HCT116 (cell line): ENCODE measurements around the gene MUSTN1. TPM values are rescaled to one million over a fixed set of nuclear protein-coding genes. Genes with fewer than 3 reads are reported as not detected.

Source experiments
- ATAC-seq: fragments of 200-7000 bp; cut with Tn5 transposase; 2 replicates; pipeline ENCODE4 v1.9.1; 2020; ENCODE audit warnings: mild to moderate bottlenecking, moderate library complexity
- BruUV-seq: library from RNA; stranded (reverse); fragments of 400-500 nt; replicated peaks from 2 replicates; lab custom pipeline; 2021; lab: Mats Ljungman, UMichigan
- CTCF ChIA-PET: fragments of 300-600 bp; sonication (Branson Sonifier 250); formaldehyde crosslinking; loops from one replicate; lab custom pipeline; 2021; ENCODE audit warnings: antibody characterized with exemption; lab: Charles Lee
- POLR2A ChIA-PET: fragments of 300-600, 350-600 bp; sonication (Branson Sonifier 250); formaldehyde crosslinking; loops from one replicate; lab custom pipeline; 2021; ENCODE audit warnings: antibody characterized with exemption; lab: Charles Lee
- RAD21 ChIA-PET, 2 experiments: fragments of 300-600 bp; sonication (Branson Sonifier 250); formaldehyde crosslinking; loops; one replicate each; lab custom pipeline; 2023; ENCODE audit warnings: low total read pairs in 2 of 2; ENCODE audit not compliant: uncharacterized antibody in 2 of 2, unreplicated experiment in 2 of 2, low non-redundant PET in 1 of 2; lab: Charles Lee
- DNase-seq: peaks from one replicate; pipeline ENCODE4 v3.0.0-alpha.2; 2010; ENCODE audit warnings: low read depth, low spot score
- H2AFZ ChIP-seq: fragments of 200-600 bp; shearing (Covaris generic), sonication (generic); 2 replicates; pipeline ENCODE4 v1.6.1; 2017; ENCODE audit warnings: low read depth, mixed run types, mixed read lengths, antibody characterized with exemption, low read length; ENCODE audit not compliant: poor library complexity, severe bottlenecking
- H3K27ac ChIP-seq: 2 replicates; pipeline ENCODE4 v1.5.1; 2012; ENCODE audit warnings: low read depth, low read length
- H3K27me3 ChIP-seq: fragments of 200-600 bp; sonication (generic); 2 replicates; pipeline ENCODE4 v1.6.1; 2016; ENCODE audit warnings: mixed run types, low read length, mixed read lengths; ENCODE audit not compliant: insufficient read depth
- H3K36me3 ChIP-seq, 2 experiments: fragments of 200-500 bp in 1 of 2; fragments of 200-600 bp in 1 of 2; sonication (Bioruptor generic) in 1 of 2; sonication (generic) in 1 of 2; 2 replicates each; pipeline versions ENCODE4 v1.5.1 to v1.6.1; 2014 to 2016; ENCODE audit warnings: low read length in 2 of 2, inconsistent platforms in 1 of 2, mixed read lengths in 1 of 2, mixed run types in 1 of 2; ENCODE audit not compliant: insufficient read depth in 2 of 2, control insufficient read depth in 1 of 2
- H3K4me1 ChIP-seq, 2 experiments: fragments of 200-600 bp in 1 of 2; sonication (generic) in 1 of 2; 2 replicates each; pipeline versions ENCODE4 v1.5.1 to v1.6.1; 2012 to 2017; ENCODE audit warnings: low read length in 2 of 2, inconsistent platforms in 1 of 2, mild to moderate bottlenecking in 1 of 2, mixed read lengths in 1 of 2, mixed run types in 1 of 2, moderate library complexity in 1 of 2; ENCODE audit not compliant: insufficient read depth in 2 of 2, control insufficient read depth in 1 of 2
- H3K4me2 ChIP-seq: fragments of 200-600 bp; sonication (generic); 2 replicates; pipeline ENCODE4 v1.6.1; 2017; ENCODE audit warnings: mixed run types, low read length, mixed read lengths
- H3K4me3 ChIP-seq, 2 experiments: fragments of 200-600 bp in 1 of 2; sonication (generic) in 1 of 2; replicated peaks in 1 of 2; 2 replicates each; pipeline ENCODE4 v1.5.1; 2011 to 2016; ENCODE audit warnings: low read length in 2 of 2, control low read depth in 1 of 2, low read depth in 1 of 2, mild to moderate bottlenecking in 1 of 2, mixed read lengths in 1 of 2, mixed run types in 1 of 2
- H3K79me2 ChIP-seq: fragments of 200-600 bp; sonication (generic); 2 replicates; pipeline ENCODE4 v1.6.1; 2017; ENCODE audit warnings: mild to moderate bottlenecking, mixed run types, low read length, moderate library complexity, mixed read lengths; ENCODE audit not compliant: insufficient read depth
- H3K9ac ChIP-seq: fragments of 200-600 bp; sonication (generic); 2 replicates; pipeline ENCODE4 v1.6.1; 2016; ENCODE audit warnings: low read length, mixed read lengths
- H3K9me2 ChIP-seq: fragments of 200-600 bp; sonication (generic), shearing (Covaris generic); 2 replicates; pipeline ENCODE4 v1.6.1; 2017; ENCODE audit warnings: mixed run types, mild to moderate bottlenecking, moderate library complexity; ENCODE audit not compliant: insufficient read depth
- H3K9me3 ChIP-seq, 2 experiments: fragments of 200-500 bp in 1 of 2; fragments of 200-600 bp in 1 of 2; sonication (Bioruptor generic) in 1 of 2; sonication (generic) in 1 of 2; 2 replicates each; pipeline ENCODE4 v1.6.1; 2014 to 2017; ENCODE audit warnings: low read length in 2 of 2, mixed read lengths in 2 of 2, inconsistent platforms in 1 of 2, low read depth in 1 of 2, mild to moderate bottlenecking in 1 of 2, mixed run types in 1 of 2, moderate library complexity in 1 of 2; ENCODE audit not compliant: control insufficient read depth in 1 of 2, insufficient read depth in 1 of 2
- H4K20me1 ChIP-seq: fragments of 200-600 bp; sonication (generic), shearing (Covaris generic); 2 replicates; pipeline ENCODE4 v1.6.1; 2017; ENCODE audit warnings: mixed run types, mild to moderate bottlenecking, moderate library complexity; ENCODE audit not compliant: insufficient read depth
- CBX3 ChIP-seq: IDR thresholded peaks from 2 replicates; pipeline ENCODE4 v1.6.1; 2012; ENCODE audit warnings: low read depth
- CEBPB ChIP-seq: IDR thresholded peaks from 2 replicates; pipeline ENCODE4 v1.6.1; 2012; ENCODE audit warnings: low read depth
- CTCF ChIP-seq, 3 experiments: fragments of 200-600 bp in 1 of 3; sonication (generic) in 1 of 3; IDR thresholded peaks in 2 of 3; conservative IDR thresholded peaks in 1 of 3; 2 replicates each; pipeline ENCODE4 v1.5.1; 2012 to 2017; ENCODE audit warnings: low read depth in 2 of 3, low read length in 2 of 3, antibody characterized with exemption in 1 of 3, borderline replicate concordance in 1 of 3, control low read depth in 1 of 3, mild to moderate bottlenecking in 1 of 3, mixed read lengths in 1 of 3, mixed run types in 1 of 3, moderate library complexity in 1 of 3; ENCODE audit not compliant: insufficient read depth in 1 of 3
- YY1 ChIP-seq: IDR thresholded peaks from 2 replicates; pipeline ENCODE4 v1.6.1; 2011; ENCODE audit warnings: low read length, low read depth, moderate library complexity, mild to moderate bottlenecking; ENCODE audit not compliant: insufficient replicate concordance; ENCODE audit errors: extremely low read depth
- ZFX ChIP-seq: fragments of 450-650 bp; IDR thresholded peaks from 2 replicates; pipeline ENCODE4 v1.6.1; 2017
- intact Hi-C: fragments of 100-400 bp; cut with micrococcal nuclease; formaldehyde crosslinking; loops from 2 replicates; pipeline ENCODE4 v1.10.0; 2022
- total RNA-seq: library from RNA; stranded (reverse); gene quantifications from one replicate; pipeline ENCODE4 v1.2.1, GENCODE V29; 2021; ENCODE audit not compliant: unreplicated experiment
- TF ChIP-seq, protein P1 (sequence below): IDR thresholded peaks from 2 replicates; pipeline ENCODE4 v1.6.1; 2012

The MUSTN1 gene
- total RNA-seq, 1 experiment from 2014 or later, result 0.44 TPM

DNA sequence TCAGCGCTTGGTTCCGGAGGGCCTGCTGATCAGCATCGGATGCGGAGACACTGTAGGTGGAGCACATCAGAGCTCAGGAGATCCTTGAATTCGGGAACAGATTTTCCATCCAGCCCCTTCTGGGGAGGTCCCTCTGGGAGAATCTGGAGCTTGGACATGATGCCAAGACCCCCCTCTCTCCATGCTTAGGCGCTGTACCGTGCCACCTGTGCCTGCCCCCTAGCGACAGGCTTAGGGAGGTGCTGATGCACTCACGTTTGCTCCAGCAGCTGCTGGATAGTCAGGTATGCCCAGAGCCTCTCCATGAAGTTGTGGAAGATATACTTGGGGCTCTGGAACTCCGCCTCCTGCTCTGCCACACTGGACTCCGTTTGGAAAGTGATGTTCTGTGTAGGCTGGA is 14.1 kb downstream of the MUSTN1 start:
- no peaks in the 10 kb centered on the region for H3K9me2 ChIP-seq
- ChIA-PET RAD21 (no interaction called here), POLR2A (interaction anchor here (0.5 kb wide), 1 partner anchor 275 kb away, joined by 3 read pairs; no protein-coding TSS in a partner anchor), CTCF (interaction anchor here (0.8 to 2.0 kb wide), 5 partner anchors 8 to 41 kb away, joined by 3 to 11 read pairs (median 5); no protein-coding TSS in a partner anchor)
- no peak overlapping the region for H3K4me3 ChIP-seq
- DNase-seq, result peak; percentile 12
- no peaks in the 10 kb centered on the region for H3K27me3 ChIP-seq
- no peak overlapping the region for H3K9ac ChIP-seq
- no peaks in the 10 kb centered on the region for H3K79me2 ChIP-seq
- H3K36me3 ChIP-seq, result no peaks in the 10 kb centered on the region
- ATAC-seq, result peak; percentile 94
- H4K20me1 ChIP-seq, result no peaks in the 10 kb centered on the region
- intact Hi-C loops, result loop anchor here (2.0 kb wide), 1 partner anchor 78 kb away; no protein-coding TSS in a partner anchor
- H2AFZ ChIP-seq, result no peak overlapping the region
- H3K4me1 ChIP-seq, result peaks cover 0 to 6% of the 10 kb centered on the region in 2 experiments; a peak in 1 of 4 replicates
- H3K27ac ChIP-seq, result no peak overlapping the region
- no TSS peak for BruUV-seq
- H3K9me3 ChIP-seq, result no peaks in the 10 kb centered on the region
- no peak overlapping the region for H3K4me2 ChIP-seq
- TF ChIP-seq CEBPB, result no peak
- peak; percentile 46 to 96 (median 90); a peak in 5 of 6 replicates for TF ChIP-seq CTCF (IDR thresholded peaks at IDR 0.05 in 2 of 3, conservative IDR thresholded peaks at IDR 0.05 in 1 of 3; ENCODE audit: borderline replicate concordance in 1 of 3, insufficient read depth in 1 of 3, low read depth in 2 of 3, low read length in 2 of 3)
- no peak for TF ChIP-seq ZFX
- TF ChIP-seq CBX3, result no peak
- TF ChIP-seq, all 23 proteins: peak for 1

- intact Hi-C loops, result loop anchor here (2.0 kb wide), 1 partner anchor 77 kb away; no protein-coding TSS in a partner anchor
- BruUV-seq, result no TSS peak
- ATAC-seq (no peak), DNase-seq (no peak)
- Histone ChIP-seq H2AFZ (no peak overlapping the region), H4K20me1 (no peaks in the 10 kb centered on the region), H3K79me2 (no peaks in the 10 kb centered on the region), H3K27ac (no peak overlapping the region), H3K9ac (no peak overlapping the region), H3K4me1 (peaks cover 0 to 6% of the 10 kb centered on the region in 2 experiments; a peak in 1 of 4 replicates), H3K9me2 (no peaks in the 10 kb centered on the region), H3K4me2 (no peak overlapping the region), H3K27me3 (no peaks in the 10 kb centered on the region), H3K4me3 (no peak overlapping the region), H3K9me3 (no peaks in the 10 kb centered on the region), H3K36me3 (no peaks in the 10 kb centered on the region)
- ChIA-PET RAD21 (interaction anchor here in 1 of 2 experiments (1.2 kb wide), 1 partner anchor 12 kb away, joined by 3 read pairs; no protein-coding TSS in a partner anchor), POLR2A (no interaction called here), CTCF (interaction anchor here (1.2 to 2.0 kb wide), 2 partner anchors 13 to 77 kb away, joined by 3 to 5 read pairs; no protein-coding TSS in a partner anchor)
- TF ChIP-seq ZFX, result no peak
- TF ChIP-seq, protein P1, sequence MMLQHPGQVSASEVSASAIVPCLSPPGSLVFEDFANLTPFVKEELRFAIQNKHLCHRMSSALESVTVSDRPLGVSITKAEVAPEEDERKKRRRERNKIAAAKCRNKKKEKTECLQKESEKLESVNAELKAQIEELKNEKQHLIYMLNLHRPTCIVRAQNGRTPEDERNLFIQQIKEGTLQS, result no peak
- no peak for TF ChIP-seq YY1
Observed at GRCh38 chr3:52819936-52820335, 14.9 kb downstream of the MUSTN1 start.
